Ramos (cell line): ENCODE measurements around the gene SLC38A11.
"Not testable (repeated sequence)": the region's sequence is repeated elsewhere in the genome, so short reads cannot be mapped to it uniquely, and the experiment has no call there.

ENCODE experiments used
- in situ Hi-C: fragments of 300-500 bp; cut with MboI; formaldehyde crosslinking; loops from one replicate; pipeline ENCODE4 v1.14.3; 2022; ENCODE audit warnings: low sequenced_read_pairs; ENCODE audit not compliant: unreplicated experiment

SLC38A11 gene, protein sequence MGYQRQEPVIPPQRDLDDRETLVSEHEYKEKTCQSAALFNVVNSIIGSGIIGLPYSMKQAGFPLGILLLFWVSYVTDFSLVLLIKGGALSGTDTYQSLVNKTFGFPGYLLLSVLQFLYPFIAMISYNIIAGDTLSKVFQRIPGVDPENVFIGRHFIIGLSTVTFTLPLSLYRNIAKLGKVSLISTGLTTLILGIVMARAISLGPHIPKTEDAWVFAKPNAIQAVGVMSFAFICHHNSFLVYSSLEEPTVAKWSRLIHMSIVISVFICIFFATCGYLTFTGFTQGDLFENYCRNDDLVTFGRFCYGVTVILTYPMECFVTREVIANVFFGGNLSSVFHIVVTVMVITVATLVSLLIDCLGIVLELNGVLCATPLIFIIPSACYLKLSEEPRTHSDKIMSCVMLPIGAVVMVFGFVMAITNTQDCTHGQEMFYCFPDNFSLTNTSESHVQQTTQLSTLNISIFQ

DNA sequence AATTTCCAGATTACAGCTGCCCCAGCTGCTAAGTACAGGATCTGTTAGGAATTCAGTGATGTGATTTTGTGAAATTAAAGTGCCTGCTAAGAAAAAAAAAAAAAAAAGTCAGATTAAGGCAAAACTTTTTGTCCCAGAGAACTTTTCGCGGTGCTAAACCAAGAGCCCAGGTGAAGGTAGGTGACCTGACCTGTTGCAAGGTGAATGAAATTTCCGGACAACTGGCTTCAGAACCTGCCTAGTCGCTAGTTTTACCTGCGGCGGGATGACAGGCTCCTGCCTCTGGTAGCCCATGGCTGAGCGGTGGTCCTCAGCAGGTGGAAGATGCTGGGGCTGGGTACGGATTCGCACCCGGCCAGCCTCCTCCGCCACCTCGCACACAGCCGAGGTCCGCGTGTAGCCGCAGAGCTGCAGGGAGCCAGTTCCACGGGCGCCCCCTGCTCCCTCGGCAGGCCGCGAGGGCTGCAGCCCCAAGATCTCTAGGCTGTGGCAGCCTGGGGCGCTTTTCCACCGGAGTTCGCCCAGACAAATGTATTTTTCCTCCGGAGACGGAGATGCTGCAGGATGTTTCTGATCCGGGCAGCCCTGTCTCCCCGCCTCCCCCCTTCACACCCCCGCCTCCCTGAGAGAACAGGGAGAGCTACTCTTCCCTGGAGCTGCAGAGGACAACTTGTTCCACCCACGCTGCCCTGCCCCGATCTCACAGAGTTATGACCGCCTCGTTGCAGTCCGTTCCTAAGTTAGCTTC lies at the start of gene SLC38A11:
TSS of gene SLC38A11 (minus strand) at position 572 of the 748 bp plus-strand sequence. CDS start at position 294, 278 bp downstream.
- in situ Hi-C loops = no loop called here

DNA sequence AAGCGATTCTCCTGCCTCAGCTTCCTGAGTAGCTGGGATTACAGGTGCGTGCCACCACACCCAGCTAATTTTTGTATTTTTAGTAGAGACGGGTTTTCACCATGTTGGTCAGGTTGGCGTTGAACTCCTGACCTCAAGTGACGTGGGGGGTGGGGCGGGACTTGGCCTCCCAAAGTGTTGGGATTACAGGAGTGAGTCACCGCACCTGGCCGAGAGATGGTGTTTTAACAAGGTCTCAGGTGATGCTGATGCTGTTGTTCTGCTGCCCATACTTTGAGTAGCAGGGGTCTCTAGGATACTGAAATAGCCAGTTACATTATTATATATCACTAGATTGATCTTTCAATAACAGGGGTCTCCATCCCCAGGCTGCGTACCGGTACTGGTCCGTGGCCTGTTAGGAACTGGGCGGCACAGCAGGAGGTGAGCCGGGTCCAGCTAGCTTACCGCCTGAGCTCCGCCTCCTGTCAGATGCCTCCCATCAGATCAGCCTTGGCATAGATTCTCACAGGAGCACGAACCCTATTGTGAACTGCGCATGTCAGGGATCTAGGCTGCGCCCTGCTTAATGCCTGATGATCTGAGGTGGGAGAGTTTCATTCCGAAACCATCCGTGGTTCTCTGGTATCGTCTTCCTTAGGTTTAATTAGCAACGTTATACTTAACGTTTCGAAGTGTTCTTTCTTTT lies 48.3 kb upstream of the SLC38A11 start:
- in situ Hi-C loops = no loop called here

DNA sequence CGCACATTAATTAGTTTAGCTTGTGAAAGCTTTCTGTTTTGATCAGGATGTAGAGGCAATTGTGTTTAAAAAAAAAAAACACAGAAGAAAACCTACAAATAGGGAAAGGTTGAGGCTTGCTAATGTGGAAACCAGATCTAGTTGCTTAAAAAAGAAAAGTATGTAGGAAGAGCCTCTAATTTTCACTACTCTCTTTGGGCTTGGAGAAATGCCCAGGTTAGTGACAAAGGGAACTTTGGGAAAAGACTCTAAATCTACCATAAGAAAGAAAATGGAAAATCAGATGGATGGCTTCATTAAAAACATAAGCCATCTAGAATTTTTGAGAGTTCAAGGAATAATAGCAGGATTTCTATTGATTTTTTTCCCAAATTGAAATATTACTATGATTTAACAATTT lies 47.3 kb upstream of the SLC38A11 start:
- in situ Hi-C loops = no loop called here

- in situ Hi-C loops = not testable (repeated sequence)
Measured at GRCh38 chr2:164994664-164995299, 39.5 kb upstream of the SLC38A11 start.

DNA sequence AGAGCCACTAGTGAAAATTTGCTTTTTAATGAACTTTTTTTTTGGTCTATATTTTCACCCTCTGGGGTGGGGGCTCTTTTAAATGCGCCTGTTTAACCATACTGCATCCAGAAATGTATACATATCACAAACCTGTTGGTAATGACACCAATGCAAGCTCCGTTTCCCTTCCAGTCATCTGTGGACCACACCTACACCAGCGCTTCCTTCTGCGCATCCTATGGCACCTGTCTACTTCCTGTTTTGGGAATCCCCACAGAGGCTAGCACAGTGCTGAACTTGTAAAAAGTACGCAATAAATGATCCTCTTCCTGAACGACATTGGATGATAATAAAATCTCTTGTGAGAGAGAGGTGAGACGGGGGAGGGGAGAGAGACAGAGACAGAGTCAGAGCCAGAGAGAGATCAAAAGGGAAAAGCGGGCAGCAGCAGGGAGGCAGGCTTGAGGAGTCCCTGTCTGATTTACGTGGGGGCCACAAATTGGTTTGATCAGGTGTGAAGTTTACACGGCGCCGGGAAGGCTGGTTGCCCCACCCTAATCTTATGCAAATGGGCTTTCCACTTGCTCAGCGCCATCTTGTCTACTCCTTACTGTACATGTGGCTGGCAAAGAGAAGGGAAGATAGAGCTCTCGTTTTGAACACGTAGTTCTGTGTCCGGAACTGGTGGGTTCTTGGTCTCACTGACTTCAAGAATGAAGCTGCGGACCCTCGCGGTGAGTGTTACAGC lies 38.1 kb upstream of the SLC38A11 start:
- in situ Hi-C loops = no loop called here

DNA sequence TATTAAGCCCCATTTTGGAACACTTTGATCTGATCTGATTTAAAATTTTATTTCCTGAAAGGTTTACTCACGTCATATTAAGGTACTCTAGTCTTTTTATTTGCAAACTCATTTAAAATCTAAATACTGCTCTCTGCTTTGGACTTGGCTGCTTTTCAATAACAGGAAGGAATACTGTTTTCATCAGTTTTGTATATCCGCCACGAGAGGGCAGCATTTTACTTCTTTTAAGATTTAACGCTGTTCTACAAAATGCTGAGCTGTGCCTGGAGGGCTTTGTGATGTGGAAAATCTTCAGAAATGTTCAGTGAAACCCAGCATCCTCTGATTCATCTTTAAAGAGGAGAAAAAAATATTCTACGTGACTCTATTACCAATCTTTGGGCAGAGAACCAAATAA lies 37.5 kb upstream of the SLC38A11 start:
- in situ Hi-C loops = no loop called here

DNA sequence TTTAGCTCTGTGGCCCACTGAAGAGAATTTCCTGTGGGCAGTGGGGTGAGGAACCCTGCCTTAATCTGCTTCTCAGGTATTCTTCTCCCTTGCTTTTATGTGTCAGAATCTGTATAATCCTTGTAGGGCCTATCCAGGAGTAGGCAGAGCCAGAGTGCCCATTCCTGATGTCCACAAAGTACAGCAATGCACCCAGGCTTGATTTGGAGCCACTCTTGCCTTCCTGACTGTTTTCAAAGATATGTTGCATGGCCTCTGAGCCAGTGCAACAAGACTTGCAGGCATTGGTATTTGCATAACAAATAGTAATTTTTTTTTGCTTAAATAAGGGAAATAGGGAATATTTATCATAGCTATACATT lies 36.7 kb upstream of the SLC38A11 start:
- in situ Hi-C loops = not testable (repeated sequence)

DNA sequence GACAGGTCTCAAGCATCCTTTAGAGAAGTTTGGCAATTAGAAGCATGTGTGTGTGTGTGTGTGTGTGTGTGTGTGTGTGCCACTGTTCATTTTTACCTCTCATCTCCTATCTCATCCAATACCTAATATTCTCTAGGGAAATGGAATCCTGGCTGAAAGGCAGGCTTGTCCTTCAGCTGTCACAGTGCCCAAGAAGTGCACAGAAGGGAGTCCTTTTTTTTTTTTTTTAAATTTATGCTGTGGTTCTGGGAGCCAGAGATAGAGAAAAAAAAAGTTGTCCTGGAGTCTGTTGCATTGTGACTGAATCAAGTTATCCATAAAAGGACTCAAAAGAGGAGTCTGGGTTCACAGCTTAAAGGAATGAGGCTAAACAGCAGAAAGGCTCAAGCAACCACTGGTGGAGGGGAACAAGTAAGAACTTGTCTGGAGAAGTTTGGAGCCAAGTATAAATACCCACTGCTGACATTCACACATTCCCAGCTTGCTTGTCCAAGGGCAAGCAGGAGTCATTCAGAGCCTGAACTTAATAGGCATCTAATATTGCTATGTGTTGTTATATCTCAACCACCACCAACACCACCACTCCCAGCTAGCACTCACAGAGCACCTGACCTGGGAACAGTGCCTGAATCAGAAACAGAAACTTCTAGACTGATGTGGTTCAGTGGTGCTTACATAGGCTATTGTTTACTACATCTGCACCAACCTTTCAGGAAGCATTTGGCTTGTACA lies 36.2 kb upstream of the SLC38A11 start:
- in situ Hi-C loops = not testable (repeated sequence)

DNA sequence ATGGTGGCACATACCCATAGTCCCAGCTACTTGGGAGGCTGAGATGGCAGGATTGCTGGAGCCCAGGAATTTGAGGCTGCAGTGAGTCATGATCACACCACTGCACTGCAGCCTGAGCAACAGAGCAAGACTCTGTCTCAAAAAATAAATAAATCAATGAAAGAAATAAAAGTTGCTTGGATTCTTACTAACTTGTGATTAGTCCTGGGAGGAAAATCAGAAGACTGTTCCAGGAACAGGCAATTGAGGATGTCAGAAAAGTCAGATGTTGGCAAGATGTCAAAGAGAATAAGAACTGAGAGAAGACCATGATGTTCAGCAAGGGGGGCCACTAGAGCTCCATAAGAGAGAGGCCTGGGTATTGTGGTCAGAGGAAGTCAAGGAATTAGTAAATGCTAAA lies 35.6 kb upstream of the SLC38A11 start:
- in situ Hi-C loops = not testable (repeated sequence)

DNA sequence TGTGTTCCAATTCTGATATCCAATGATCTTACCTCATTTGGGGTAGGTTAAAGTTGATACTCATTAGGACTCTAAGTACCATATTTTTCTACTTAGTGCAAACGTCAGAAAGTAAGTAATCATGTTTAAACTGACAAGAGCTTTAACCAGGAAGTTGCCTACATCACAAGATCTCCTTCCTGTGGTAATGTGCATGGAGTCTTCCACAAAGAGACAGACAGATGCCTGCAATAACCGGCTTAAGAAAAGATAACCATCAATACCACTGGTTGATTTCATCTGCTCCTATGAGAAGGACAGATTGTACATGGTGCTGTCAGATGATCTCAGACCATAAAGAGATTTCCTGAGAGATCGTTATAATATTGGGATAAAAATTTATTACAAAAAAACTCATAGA lies 33.5 kb upstream of the SLC38A11 start:
- in situ Hi-C loops = not testable (repeated sequence)

DNA sequence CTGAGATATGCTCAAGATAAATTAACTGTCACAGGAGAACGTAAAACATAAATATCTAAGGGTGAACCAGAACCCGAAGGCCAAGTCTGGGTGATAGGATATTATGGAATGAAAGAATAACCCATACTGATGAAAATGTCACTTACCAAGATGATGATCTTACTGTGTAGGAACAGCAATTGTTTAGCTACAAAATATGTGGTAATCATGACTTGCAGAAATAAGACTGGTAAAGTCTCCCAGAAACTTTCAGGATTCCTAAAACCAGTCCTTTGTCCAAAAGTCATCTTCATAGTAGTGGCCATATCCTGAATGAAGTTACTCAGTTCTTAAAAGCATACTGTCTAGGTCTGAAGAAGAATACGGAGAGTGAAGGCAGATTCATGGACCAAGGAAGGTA lies 30.7 kb upstream of the SLC38A11 start:
- in situ Hi-C loops = not testable (repeated sequence)

GRCh38 chr2:164984428-164984827 lies 29.1 kb upstream of the SLC38A11 start:
- in situ Hi-C loops = no loop called here

DNA sequence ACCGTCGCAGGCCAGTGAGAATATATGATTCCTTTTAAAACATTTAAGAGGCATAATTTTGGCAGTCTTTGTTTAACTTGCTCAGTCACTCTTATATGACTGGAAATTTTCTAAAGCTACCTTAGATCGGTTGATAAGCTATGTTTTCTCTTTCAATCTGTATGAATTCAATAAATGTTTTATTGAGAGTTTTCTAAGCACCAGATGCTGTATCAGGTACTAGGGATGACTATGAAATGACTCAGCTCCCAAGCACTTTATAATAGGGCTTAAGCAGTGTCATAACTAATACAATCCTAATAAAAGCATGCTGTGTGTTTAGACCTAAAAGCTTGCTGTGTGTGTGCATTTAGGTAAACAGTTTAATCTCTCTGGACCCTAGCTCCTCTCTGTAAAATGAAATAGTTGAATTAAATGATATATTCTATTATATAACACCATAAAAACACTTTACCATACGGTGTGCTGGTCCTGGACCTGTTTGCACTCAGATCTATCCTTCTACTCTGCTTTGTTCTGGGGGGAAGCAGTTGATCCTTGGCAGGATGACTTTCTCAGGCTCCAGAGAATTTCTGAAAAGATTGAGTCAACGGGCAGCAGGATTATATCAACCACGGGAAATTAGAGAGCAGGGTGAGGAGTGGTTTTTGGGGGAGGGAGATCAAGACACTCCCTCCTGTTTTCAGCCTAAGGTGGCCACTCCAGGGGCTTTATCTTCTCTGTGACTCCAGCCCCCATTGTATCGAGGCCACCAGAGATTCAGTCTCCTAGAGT lies 26.1 kb upstream of the SLC38A11 start:
- in situ Hi-C loops = no loop called here

GRCh38 chr2:164980688-164981087 lies 25.4 kb upstream of the SLC38A11 start:
- in situ Hi-C loops = not testable (repeated sequence)

GRCh38 chr2:164979113-164979512 lies 23.8 kb upstream of the SLC38A11 start:
- in situ Hi-C loops = no loop called here

DNA sequence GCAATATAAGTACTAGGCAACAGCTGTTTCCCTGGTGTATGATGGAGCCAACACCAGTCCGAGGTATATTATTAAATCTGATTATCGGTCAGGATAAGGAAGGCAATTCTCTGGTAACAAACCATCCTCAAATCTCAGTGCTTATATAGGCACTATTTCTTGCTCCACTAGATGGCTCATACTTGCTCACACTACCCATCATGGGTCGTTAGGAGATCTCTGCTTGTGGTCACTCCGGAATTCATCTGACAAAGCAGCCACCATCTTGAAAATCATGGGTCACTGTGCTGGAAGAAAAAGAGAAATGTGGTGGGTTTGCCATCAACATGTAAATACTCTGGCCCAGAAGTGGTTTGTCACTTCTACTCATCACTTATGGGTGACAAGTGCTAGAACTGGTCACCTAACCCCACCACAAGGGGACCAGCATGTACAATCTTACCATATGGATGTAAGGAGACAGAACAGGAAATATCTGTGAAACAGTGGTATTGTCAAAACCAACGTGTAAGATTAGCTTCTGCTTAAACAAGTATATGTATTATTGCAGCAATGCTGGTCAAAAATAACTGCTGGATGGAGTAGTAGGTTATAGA lies 21.6 kb upstream of the SLC38A11 start:
- in situ Hi-C loops = not testable (repeated sequence)

GRCh38 chr2:164976301-164976700 lies 21.0 kb upstream of the SLC38A11 start:
- in situ Hi-C loops = no loop called here

DNA sequence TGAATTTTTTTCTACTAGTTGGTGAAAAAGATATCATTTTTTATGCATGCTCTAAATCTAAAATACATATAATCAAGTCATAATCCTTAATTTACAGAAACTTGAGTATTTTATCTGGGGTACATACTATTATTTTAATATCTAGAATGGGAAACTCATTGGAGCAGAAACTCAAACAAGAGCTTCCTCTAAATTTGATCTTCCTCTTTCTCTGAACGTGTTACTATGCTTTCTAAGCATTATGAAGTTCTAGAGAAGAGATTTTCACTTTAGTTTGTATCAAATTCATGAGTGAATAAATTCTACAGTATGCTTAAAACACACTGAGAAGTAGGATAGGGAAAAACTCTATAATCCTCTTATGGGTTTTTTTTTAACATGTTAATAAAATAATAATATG lies 20.6 kb upstream of the SLC38A11 start:
- in situ Hi-C loops = no loop called here
